Mesodermal cell (in vitro differentiated cells): ENCODE measurements around the gene SLC1A5.

ENCODE experiments used
- H3K27ac ChIP-seq: 2 replicates; pipeline ENCODE4 v1.7.0; 2013; ENCODE audit warnings: mild to moderate bottlenecking, low read depth, low read length, moderate library complexity; ENCODE audit not compliant: severe bottlenecking
- H3K36me3 ChIP-seq: 2 replicates; pipeline ENCODE4 v1.7.1; 2013; ENCODE audit warnings: mild to moderate bottlenecking, low read length, moderate library complexity; ENCODE audit not compliant: control insufficient read depth, insufficient read depth
- H3K4me1 ChIP-seq: one replicate; pipeline ENCODE4 v1.7.1; 2013; ENCODE audit warnings: mild to moderate bottlenecking, low read length; ENCODE audit not compliant: insufficient read depth, control insufficient read depth, poor library complexity, severe bottlenecking
- H3K4me3 ChIP-seq: 2 replicates; pipeline ENCODE4 v1.7.0; 2013; ENCODE audit warnings: low read length, control low read depth, mild to moderate bottlenecking; ENCODE audit not compliant: insufficient read depth, poor library complexity, severe bottlenecking; ENCODE audit errors: extremely low read depth
- H3K9me3 ChIP-seq: 2 replicates; pipeline ENCODE4 v1.7.1; 2013; ENCODE audit warnings: mild to moderate bottlenecking, low read length, moderate library complexity; ENCODE audit not compliant: control insufficient read depth
- WGBS, 2 experiments: methylation state at CpG; one replicate each; pipeline ENCODE4 v1.1.5; 2013; ENCODE audit warnings: missing lambda C conversion rate in 2 of 2; ENCODE audit not compliant: insufficient coverage in 2 of 2; 5-methylcytosine and 5-hydroxymethylcytosine counted together

SLC1A5 gene

GRCh38 chr19:46739290-46739771 is 49.1 kb downstream of the SLC1A5 start:
- Histone ChIP-seq H3K36me3 (peaks cover 77% of the 10 kb centered on the region), H3K4me1 (peaks cover 20% of the 10 kb centered on the region), H3K27ac (no peak overlapping the region), H3K4me3 (no peak overlapping the region), H3K9me3 (no peaks in the 10 kb centered on the region)
- WGBS, 2 experiments, result 89 to 95% methylated on average over 13 of the region's 14 CpGs

DNA sequence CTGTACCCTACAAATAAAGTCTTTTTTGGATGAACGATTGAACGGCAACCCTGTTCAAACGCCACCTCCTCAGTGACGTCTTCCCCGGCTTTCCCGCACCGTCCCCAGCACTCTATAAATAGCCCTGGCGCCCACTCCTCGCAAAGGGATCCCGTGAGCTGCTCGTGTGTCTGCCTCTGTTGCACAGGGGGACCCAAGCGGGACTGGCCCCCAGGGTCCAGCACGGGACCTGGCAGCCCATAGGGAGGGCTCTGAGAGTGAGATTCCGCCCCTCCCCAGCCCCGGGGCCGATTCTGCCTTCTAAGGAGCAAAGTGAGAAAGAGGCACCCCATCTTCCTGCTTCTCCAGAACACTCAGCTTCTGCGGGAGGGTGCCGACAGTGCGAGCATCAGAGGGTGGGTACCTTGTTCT is 50.6 kb downstream of the SLC1A5 start:
- H3K4me1 ChIP-seq, result peaks cover 33% of the 10 kb centered on the region
- H3K36me3 ChIP-seq, result peaks cover 85% of the 10 kb centered on the region
- WGBS, 2 experiments, result 92 to 93% methylated on average over 17 to 18 of the region's 19 CpGs

DNA sequence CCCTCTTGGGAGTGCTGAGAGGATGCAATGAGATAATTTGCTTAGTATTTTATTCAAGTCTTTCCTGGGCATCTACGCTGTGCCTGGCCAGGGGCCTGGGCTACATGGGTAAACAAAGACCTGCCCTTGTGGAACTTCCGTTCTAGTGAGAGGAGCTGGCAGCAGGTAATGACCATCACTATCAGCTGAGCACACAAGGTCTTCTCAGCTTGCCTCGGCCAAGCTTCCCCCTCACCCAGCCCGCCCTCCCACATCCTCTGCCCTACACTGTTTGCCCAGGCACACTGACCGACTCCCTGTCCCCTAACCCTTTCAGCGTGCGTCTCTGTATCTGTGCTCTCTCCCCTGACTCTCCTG is 51.1 kb downstream of the SLC1A5 start:
- H3K4me1 ChIP-seq, result peaks cover 38% of the 10 kb centered on the region
- H3K36me3 ChIP-seq, result peaks cover 86% of the 10 kb centered on the region
- 91 to 92% methylated on average over 6 to 7 of the region's 7 CpGs for WGBS, 2 experiments
- no peaks in the 10 kb centered on the region for H3K9me3 ChIP-seq
- no peak overlapping the region for H3K4me3 ChIP-seq
- no peak overlapping the region for H3K27ac ChIP-seq

More for the DNA sequence above, 50.6 kb downstream of the SLC1A5 start:
- H3K9me3 ChIP-seq, result no peaks in the 10 kb centered on the region
- no peak overlapping the region for H3K27ac ChIP-seq
- no peak overlapping the region for H3K4me3 ChIP-seq

DNA sequence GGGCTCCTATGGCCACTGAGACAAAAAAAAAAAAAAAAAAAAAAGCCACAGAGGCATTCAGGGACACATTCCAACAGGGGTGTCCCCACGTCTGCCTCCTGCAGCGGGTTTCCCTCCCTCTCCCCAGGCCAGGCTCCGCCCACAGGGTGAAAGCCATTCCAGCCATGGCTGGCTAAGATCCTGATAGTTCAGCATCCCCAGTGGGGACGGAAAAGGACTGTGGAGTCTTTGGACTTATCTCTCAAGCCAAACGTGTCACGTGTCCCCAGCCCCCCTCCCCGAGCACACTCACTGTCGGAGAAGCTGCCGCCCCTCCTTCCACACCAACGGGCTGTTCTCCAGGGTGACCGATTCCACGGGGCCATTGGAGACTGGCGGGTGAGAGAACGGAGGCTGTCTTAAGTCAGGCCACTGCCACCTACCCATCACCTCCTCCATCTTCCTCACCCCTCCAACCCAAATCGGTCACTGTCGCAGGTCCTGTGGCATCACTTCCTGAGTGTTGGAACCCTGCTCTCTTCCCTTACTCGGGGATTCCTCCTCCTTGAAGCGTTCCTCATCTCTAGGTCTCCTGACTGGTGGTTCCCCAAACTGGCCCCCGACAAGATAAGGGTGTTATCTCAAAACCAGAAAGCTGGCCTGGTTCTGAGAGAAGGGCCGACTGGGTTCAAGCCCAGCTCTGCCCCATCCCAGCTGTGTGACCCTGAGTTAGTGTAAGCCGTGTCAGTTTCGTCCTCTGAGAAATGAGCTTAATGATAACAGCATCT is 51.7 kb downstream of the SLC1A5 start:
- Histone ChIP-seq H3K27ac (no peak overlapping the region), H3K36me3 (peaks cover 86% of the 10 kb centered on the region), H3K4me3 (no peak overlapping the region)

DNA sequence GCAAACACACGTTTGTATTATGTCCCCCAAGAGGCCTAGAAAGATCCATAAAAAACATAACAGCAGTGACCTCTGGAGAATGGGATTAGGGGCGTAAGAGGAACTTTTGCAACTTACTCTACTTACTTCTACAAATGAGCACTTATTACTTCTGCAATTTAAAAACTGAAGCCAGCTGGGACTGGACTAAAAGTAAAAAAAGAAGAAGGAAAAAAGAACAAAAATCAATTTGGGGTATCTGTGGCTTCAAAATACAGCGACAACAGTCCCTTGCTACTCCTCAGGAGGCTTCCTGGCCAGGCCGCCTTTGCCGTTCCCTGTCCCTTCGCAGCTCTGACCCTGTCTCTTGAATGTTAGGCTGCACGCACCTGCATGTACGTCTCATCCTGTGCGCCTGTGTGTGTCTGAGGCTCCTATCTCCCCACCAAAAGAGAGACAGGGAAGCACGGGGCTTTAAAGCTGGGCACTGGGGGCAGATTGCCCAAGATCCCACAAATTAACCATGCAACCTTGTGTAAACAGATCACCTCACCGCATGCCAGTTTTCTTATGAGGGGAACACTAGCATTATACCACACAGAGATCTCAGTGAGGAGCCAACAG is 54.6 kb downstream of the SLC1A5 start:
- H3K36me3 ChIP-seq, result peaks cover 93% of the 10 kb centered on the region
- H3K27ac ChIP-seq, result no peak overlapping the region
- H3K9me3 ChIP-seq, result no peaks in the 10 kb centered on the region
- H3K4me1 ChIP-seq, result peaks cover 50% of the 10 kb centered on the region
- WGBS, 2 experiments, result 96 to 98% methylated on average over 8 to 9 of the region's 11 CpGs
- no peak overlapping the region for H3K4me3 ChIP-seq

More for the DNA sequence above, 51.7 kb downstream of the SLC1A5 start:
- H3K9me3 ChIP-seq, result no peaks in the 10 kb centered on the region
- peaks cover 43% of the 10 kb centered on the region for H3K4me1 ChIP-seq
- 86 to 93% methylated on average over 13 to 14 of the region's 22 CpGs for WGBS, 2 experiments

- Histone ChIP-seq H3K27ac (no peak overlapping the region), H3K36me3 (peaks cover 94% of the 10 kb centered on the region), H3K4me3 (no peak overlapping the region), H3K9me3 (no peaks in the 10 kb centered on the region), H3K4me1 (peaks cover 53% of the 10 kb centered on the region)
- WGBS, 2 experiments, result 92 to 95% methylated on average over 18 to 21 of the region's 23 CpGs
Measured at GRCh38 chr19:46732966-46733689, 55.3 kb downstream of the SLC1A5 start.

DNA sequence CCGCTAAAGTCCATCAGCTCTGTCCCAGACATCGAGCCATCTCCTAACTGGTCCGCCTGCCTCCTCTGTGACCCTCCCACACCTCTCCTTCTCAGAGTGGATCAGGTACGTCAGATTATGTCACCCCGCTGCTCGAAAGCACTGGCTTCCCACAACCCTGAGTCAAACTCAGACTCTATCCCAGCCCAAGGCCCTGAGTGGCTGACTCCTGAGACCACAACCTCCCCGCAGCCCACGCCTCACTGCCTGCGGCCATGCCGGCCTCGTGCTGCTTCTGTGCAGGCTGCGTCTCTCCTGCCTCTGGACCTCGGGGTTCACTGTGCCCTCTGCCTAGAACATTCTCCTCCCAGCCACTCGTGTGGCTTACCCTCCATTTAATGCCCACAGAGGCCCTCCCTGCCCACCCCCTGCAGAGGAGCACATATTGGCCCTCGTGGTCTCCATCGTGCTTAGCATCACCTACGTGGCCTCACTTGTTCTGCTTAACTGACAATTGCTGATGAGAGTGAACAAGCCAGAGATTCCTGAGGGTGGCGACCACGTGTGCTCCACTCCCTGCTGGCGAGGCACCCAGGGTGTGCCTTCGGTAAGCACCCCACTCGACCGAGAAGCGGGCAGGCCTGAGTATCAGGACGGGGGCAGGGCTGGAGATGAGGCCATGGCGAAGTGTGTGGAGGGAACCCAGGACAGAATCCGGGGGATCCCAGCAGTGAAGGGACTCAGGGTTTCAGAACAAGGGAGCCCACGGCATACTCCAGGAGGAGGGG is 56.0 kb downstream of the SLC1A5 start:
- Histone ChIP-seq H3K4me3 (no peak overlapping the region), H3K36me3 (peaks cover 94% of the 10 kb centered on the region), H3K4me1 (peaks cover 60% of the 10 kb centered on the region), H3K9me3 (no peaks in the 10 kb centered on the region), H3K27ac (no peak overlapping the region)
- 93 to 94% methylated on average over 28 of the region's 28 CpGs for WGBS, 2 experiments

- peaks cover 63% of the 10 kb centered on the region for H3K4me1 ChIP-seq
- H3K4me3 ChIP-seq, result no peak overlapping the region
- no peaks in the 10 kb centered on the region for H3K9me3 ChIP-seq
- H3K27ac ChIP-seq, result no peak overlapping the region
- peaks cover 96% of the 10 kb centered on the region for H3K36me3 ChIP-seq
- 89 to 91% methylated on average over 14 of the region's 14 CpGs for WGBS, 2 experiments
Measured at GRCh38 chr19:46731584-46731983, 56.8 kb downstream of the SLC1A5 start.

GRCh38 chr19:46731007-46731501 is 57.3 kb downstream of the SLC1A5 start:
- H3K36me3 ChIP-seq, result peaks cover 97% of the 10 kb centered on the region
- peak overlapping the region; percentile 49 for H3K27ac ChIP-seq

GRCh38 chr19:46730595-46730994 is 57.8 kb downstream of the SLC1A5 start:
- H3K4me1 ChIP-seq, result peaks cover 63% of the 10 kb centered on the region
- H3K4me3 ChIP-seq, result no peak overlapping the region
- peaks cover 99% of the 10 kb centered on the region for H3K36me3 ChIP-seq
- WGBS, 2 experiments, result 97% methylated on average over 14 of the region's 14 CpGs
- peak overlapping the region; percentile 49 for H3K27ac ChIP-seq
- no peaks in the 10 kb centered on the region for H3K9me3 ChIP-seq

More at GRCh38 chr19:46731007-46731501, 57.3 kb downstream of the SLC1A5 start:
- Histone ChIP-seq H3K9me3 (no peaks in the 10 kb centered on the region), H3K4me1 (peaks cover 61% of the 10 kb centered on the region), H3K4me3 (no peak overlapping the region)
- WGBS, 2 experiments, result 84 to 87% methylated on average over 11 of the region's 14 CpGs
